Parathyroid adenoma (tissue), 2 donors: ENCODE results near the gene MYLK.

Experiments
- H2AFZ ChIP-seq: fragments of 300-600 bp; sonication (generic); one replicate; pipeline ENCODE4 v1.7.0; 2017; ENCODE audit warnings: antibody characterized with exemption, mild to moderate bottlenecking
- H3K27ac ChIP-seq: fragments of 300-600 bp; sonication (generic); one replicate; pipeline ENCODE4 v1.7.0; 2017
- H3K27me3 ChIP-seq: fragments of 300-600 bp; sonication (generic); one replicate; pipeline ENCODE4 v1.7.0; 2017; ENCODE audit warnings: low read length; ENCODE audit not compliant: control insufficient read depth, insufficient read depth
- H3K36me3 ChIP-seq: fragments of 300-600 bp; sonication (generic); one replicate; pipeline ENCODE4 v1.7.0; 2017; ENCODE audit warnings: low read length; ENCODE audit not compliant: control insufficient read depth, insufficient read depth
- H3K4me1 ChIP-seq: fragments of 300-600 bp; sonication (generic); one replicate; pipeline ENCODE4 v1.7.0; 2017; ENCODE audit warnings: control low read depth
- H3K4me2 ChIP-seq: fragments of 300-600 bp; sonication (generic); one replicate; pipeline ENCODE4 v1.7.0; 2017; ENCODE audit warnings: low read length
- H3K4me3 ChIP-seq: fragments of 300-600 bp; sonication (generic); one replicate; pipeline ENCODE4 v1.7.0; 2017; ENCODE audit warnings: low read depth, low read length
- H3K79me2 ChIP-seq: fragments of 300-600 bp; sonication (generic); one replicate; pipeline ENCODE4 v1.7.0; 2017; ENCODE audit warnings: control low read depth
- H3K9ac ChIP-seq: fragments of 300-600 bp; sonication (generic); one replicate; pipeline ENCODE4 v1.7.0; 2017; ENCODE audit warnings: mild to moderate bottlenecking
- H3K9me3 ChIP-seq: fragments of 300-600 bp; sonication (generic); one replicate; pipeline ENCODE4 v1.7.0; 2017; ENCODE audit warnings: low read length; ENCODE audit not compliant: control insufficient read depth
- CTCF ChIP-seq: fragments of 300-600 bp; sonication (generic); IDR thresholded peaks from one replicate; pipeline ENCODE4 v1.7.0; 2017; ENCODE audit warnings: antibody characterized with exemption, mild to moderate bottlenecking
- donor health status: primary hyperparathyroidism.

Gene MYLK

GRCh38 chr3:123623346-123623880, 260.7 kb downstream of the MYLK start:
- H3K4me2 ChIP-seq = no peak overlapping the region
- TF ChIP-seq CTCF = no peak
- no peaks in the 10 kb centered on the region for H3K36me3 ChIP-seq

GRCh38 chr3:123622766-123623165, 261.4 kb downstream of the MYLK start:
- Histone ChIP-seq H2AFZ (no peak overlapping the region), H3K9ac (no peak overlapping the region), H3K4me3 (no peak overlapping the region), H3K27me3 (peaks cover 3% of the 10 kb centered on the region), H3K36me3 (no peaks in the 10 kb centered on the region), H3K4me2 (no peak overlapping the region), H3K9me3 (no peaks in the 10 kb centered on the region), H3K4me1 (no peaks in the 10 kb centered on the region), H3K27ac (no peak overlapping the region), H3K79me2 (no peaks in the 10 kb centered on the region)
- no peak for TF ChIP-seq CTCF

More at GRCh38 chr3:123623346-123623880, 260.7 kb downstream of the MYLK start:
- H3K79me2 ChIP-seq = no peaks in the 10 kb centered on the region
- H3K27me3 ChIP-seq = peaks cover 3% of the 10 kb centered on the region
- H3K4me1 ChIP-seq = no peaks in the 10 kb centered on the region
- H3K4me3 ChIP-seq = no peak overlapping the region
- H3K9ac ChIP-seq = no peak overlapping the region
- H2AFZ ChIP-seq = no peak overlapping the region
- H3K9me3 ChIP-seq = no peaks in the 10 kb centered on the region
- H3K27ac ChIP-seq = no peak overlapping the region

GRCh38 chr3:123621850-123622189, 262.3 kb downstream of the MYLK start:
- Histone ChIP-seq H2AFZ (no peak overlapping the region), H3K4me3 (no peak overlapping the region), H3K9me3 (no peaks in the 10 kb centered on the region), H3K36me3 (no peaks in the 10 kb centered on the region), H3K79me2 (no peaks in the 10 kb centered on the region), H3K9ac (no peak overlapping the region), H3K4me1 (no peaks in the 10 kb centered on the region), H3K27me3 (peaks cover 3% of the 10 kb centered on the region), H3K27ac (no peak overlapping the region), H3K4me2 (no peak overlapping the region)
- no peak for TF ChIP-seq CTCF

- no peak overlapping the region for H3K9ac ChIP-seq
- no peak for TF ChIP-seq CTCF
- H3K4me3 ChIP-seq = no peak overlapping the region
- H3K36me3 ChIP-seq = no peaks in the 10 kb centered on the region
- H3K27ac ChIP-seq = no peak overlapping the region
- peaks cover 3% of the 10 kb centered on the region for H3K27me3 ChIP-seq
- H3K79me2 ChIP-seq = no peaks in the 10 kb centered on the region
- H3K4me2 ChIP-seq = no peak overlapping the region
- no peaks in the 10 kb centered on the region for H3K9me3 ChIP-seq
- H3K4me1 ChIP-seq = no peaks in the 10 kb centered on the region
- H2AFZ ChIP-seq = no peak overlapping the region
These were observed 262.8 kb downstream of the MYLK start for GRCh38 chr3:123621186-123621849.

GRCh38 chr3:123620343-123620742, 263.8 kb downstream of the MYLK start:
- Histone ChIP-seq H3K27ac (no peak overlapping the region), H3K36me3 (no peaks in the 10 kb centered on the region)

More at GRCh38 chr3:123620343-123620742, 263.8 kb downstream of the MYLK start:
- no peaks in the 10 kb centered on the region for H3K9me3 ChIP-seq
- no peak overlapping the region for H3K4me2 ChIP-seq
- peaks cover 3% of the 10 kb centered on the region for H3K27me3 ChIP-seq
- no peak overlapping the region for H3K4me3 ChIP-seq
- no peak overlapping the region for H3K9ac ChIP-seq
- H3K4me1 ChIP-seq = no peaks in the 10 kb centered on the region
- H3K79me2 ChIP-seq = no peaks in the 10 kb centered on the region
- no peak for TF ChIP-seq CTCF
- H2AFZ ChIP-seq = no peak overlapping the region
